HepG2 (cell line): ENCODE results near the gene MRPL37. TPM values are rescaled to one million over a fixed set of nuclear protein-coding genes. Genes with fewer than 3 reads are reported as not detected.
A peak's percentile ranks its signal among the peaks of the same experiment; 100 is the strongest.

Experiments used
- ATAC-seq: fragments of 200-7000 bp; cut with Tn5 transposase; 3 replicates; pipeline ENCODE4 v1.9.1; 2020; ENCODE audit warnings: mild to moderate bottlenecking, moderate library complexity
- BruUV-seq: library from RNA; stranded (reverse); fragments of 400-500 nt; replicated peaks from 2 replicates; lab custom pipeline; 2021; lab: Mats Ljungman, UMichigan
- CTCF ChIA-PET: fragments of 300-600 bp; formaldehyde crosslinking; extraction: SDS; loops from one replicate; lab custom pipeline; 2021; ENCODE audit warnings: low total read pairs, inconsistent platforms, low intra/inter-chr PET ratio; lab: Yijun Ruan, JAX
- POLR2A ChIA-PET: fragments of 350-600 bp; sonication (Branson Sonifier 250); formaldehyde crosslinking; loops from one replicate; lab custom pipeline; 2020; ENCODE audit warnings: antibody characterized with exemption, inconsistent platforms; lab: Yijun Ruan, JAX
- DNase-seq: peaks from one replicate; pipeline ENCODE4 v3.0.0-alpha.2; 2015; ENCODE audit warnings: low spot score
- FAIRE-seq: peaks from 3 replicates; lab custom pipeline; 2011; peaks lifted over from hg19 to GRCh38; lab: Jason Lieb, UNC
- H2AFZ ChIP-seq: one replicate; pipeline ENCODE4 v1.6.1; 2011; ENCODE audit warnings: low read length, inconsistent platforms
- H3K27ac ChIP-seq: fragments of 300-600 bp; 3 replicates; pipeline ENCODE4 v1.8.0; 2011; ENCODE audit warnings: mixed run types, mild to moderate bottlenecking, mixed read lengths, low read length, inconsistent platforms; ENCODE audit not compliant: insufficient read depth; ENCODE audit errors: extremely low read length
- H3K27me3 ChIP-seq, 2 experiments: fragments of 200-600 bp in 1 of 2; 2 replicates in 1 of 2; 3 replicates in 1 of 2; pipeline versions ENCODE4 v1.6.0 to v1.8.0; 2011; ENCODE audit warnings: low read length in 2 of 2, mild to moderate bottlenecking in 2 of 2, moderate library complexity in 2 of 2, inconsistent platforms in 1 of 2; ENCODE audit not compliant: insufficient read depth in 2 of 2, control insufficient read depth in 1 of 2
- H3K36me3 ChIP-seq, 2 experiments: fragments of 200-600 bp in 1 of 2; replicated peaks in 1 of 2; 2 replicates in 1 of 2; 3 replicates in 1 of 2; pipeline versions ENCODE4 v1.5.1 to v1.8.0; 2011; ENCODE audit warnings: low read length in 2 of 2, inconsistent platforms in 1 of 2; ENCODE audit not compliant: insufficient read depth in 2 of 2, control insufficient read depth in 1 of 2
- H3K4me1 ChIP-seq: 2 replicates; pipeline ENCODE4 v1.5.1; 2012; ENCODE audit warnings: low read length, inconsistent platforms; ENCODE audit not compliant: insufficient read depth
- H3K4me2 ChIP-seq: 2 replicates; pipeline ENCODE4 v1.6.0; 2011; ENCODE audit warnings: low read depth, low read length, inconsistent platforms
- H3K4me3 ChIP-seq, 3 experiments: fragments of 200-600 bp in 1 of 3; sonication (generic), shearing (Covaris generic) in 1 of 3; replicated peaks in 1 of 3; 2 replicates each; pipeline ENCODE4 v1.5.1; 2011 to 2016; ENCODE audit warnings: low read length in 3 of 3, inconsistent platforms in 2 of 3, low read depth in 2 of 3, mild to moderate bottlenecking in 2 of 3, control low read depth in 1 of 3, mixed read lengths in 1 of 3; ENCODE audit not compliant: insufficient read depth in 1 of 3
- H3K79me2 ChIP-seq: one replicate; pipeline ENCODE4 v1.6.1; 2011; ENCODE audit warnings: low read length, inconsistent platforms; ENCODE audit not compliant: insufficient read depth
- H3K9ac ChIP-seq: 2 replicates; pipeline ENCODE4 v1.6.0; 2011; ENCODE audit warnings: mild to moderate bottlenecking, low read depth, low read length, inconsistent platforms; ENCODE audit not compliant: insufficient read depth
- H3K9me3 ChIP-seq: 2 replicates; pipeline ENCODE4 v1.5.1; 2012; ENCODE audit warnings: mild to moderate bottlenecking, low read length
- H4K20me1 ChIP-seq: 2 replicates; pipeline ENCODE4 v1.6.0; 2011; ENCODE audit warnings: inconsistent platforms, mild to moderate bottlenecking, low read length, moderate library complexity; ENCODE audit not compliant: insufficient read depth
- AGO2 ChIP-seq: fragments of 200-400 bp; formaldehyde crosslinking; optimal IDR thresholded peaks from 2 replicates; pipeline ENCODE3; 2017; ENCODE audit warnings: mild to moderate bottlenecking, low read depth, low read length, moderate library complexity
- MNT ChIP-seq: fragments of 450-650 bp; IDR thresholded peaks from 2 replicates; pipeline ENCODE4 v1.6.1; 2016
- NBN ChIP-seq: fragments of 450-650 bp; conservative IDR thresholded peaks from 2 replicates; pipeline ENCODE4 v1.6.1; 2017
- NRL ChIP-seq: sonication (generic); formaldehyde crosslinking; IDR thresholded peaks from 2 replicates; pipeline ENCODE4 v1.5.0; 2020; ENCODE audit warnings: missing genetic modification reagents, mild to moderate bottlenecking, moderate library complexity, borderline replicate concordance
- RARG ChIP-seq: sonication (generic); formaldehyde crosslinking; IDR thresholded peaks from 2 replicates; pipeline ENCODE4 v1.4.0; 2020; ENCODE audit warnings: low read depth, mild to moderate bottlenecking, missing genetic modification reagents
- YEATS4 ChIP-seq: sonication (generic); formaldehyde crosslinking; IDR thresholded peaks from 2 replicates; pipeline ENCODE4 v1.4.0; 2020; ENCODE audit warnings: missing genetic modification reagents, borderline replicate concordance
- ZC3H13 ChIP-seq: sonication (generic); formaldehyde crosslinking; IDR thresholded peaks from 2 replicates; pipeline ENCODE4 v1.8.1; 2023; ENCODE audit warnings: mild to moderate bottlenecking, missing genetic modification reagents, moderate library complexity
- ZNF619 ChIP-seq: sonication (generic); formaldehyde crosslinking; IDR thresholded peaks from 2 replicates; pipeline ENCODE4 v1.4.0; 2020; ENCODE audit warnings: mild to moderate bottlenecking, missing genetic modification reagents
- WGBS: methylation state at CpG from one replicate; pipeline ENCODE4 v1.1.6; 2017; ENCODE audit warnings: low lambda C conversion rate; 5-methylcytosine and 5-hydroxymethylcytosine counted together
- in situ Hi-C: cut with HindIII; loops from 2 replicates; pipeline ENCODE4 v1.10.0; 2017; ENCODE audit warnings: low pct_unique_long_range_greater_than_20kb; ENCODE audit not compliant: extremely low pct_ligation_motif_present
- intact Hi-C: fragments of 100-400 bp; cut with micrococcal nuclease; formaldehyde crosslinking; loops from one replicate; pipeline ENCODE4 v1.10.0; 2022; ENCODE audit not compliant: unreplicated experiment
- polyA plus RNA-seq, 8 experiments: library from polyadenylated mRNA; depleted of rRNA in 3 of 8; stranded (reverse) in 7 of 8; unstranded in 1 of 8; fragments of >200 nt; fragmentation: Illumina TruSeq in 4 of 8; extraction: Trizol in 4 of 8; gene quantifications; 2 replicates each; pipeline versions ENCODE4 v1.2.1 to v1.2.3, GENCODE V29; 2011 to 2016; ENCODE audit warnings: low read depth in 4 of 8, missing spikeins in 1 of 8, mixed read lengths in 1 of 8; ENCODE audit not compliant: insufficient read depth in 1 of 8
- total RNA-seq, 5 experiments: library from RNA; depleted of rRNA; stranded (reverse); fragments of >200 nt; fragmentation: Illumina TruSeq; extraction: Trizol; gene quantifications; 2 replicates each; pipeline ENCODE4 v1.2.3, GENCODE V29; 2016; ENCODE audit warnings: low read depth in 1 of 5

Gene MRPL37
- total and polyA plus RNA-seq, 2 of the 13 experiments (the other 11 are each of a cell fraction or from before 2014, with no cell fraction given), result 31.7 to 127 TPM

- no peak for TF ChIP-seq YEATS4 (CRISPR knock-in tag)
- TF ChIP-seq NBN, result no peak
- peak; percentile 43 for TF ChIP-seq MNT
- Histone ChIP-seq H3K9me3 (no peaks in the 10 kb centered on the region), H2AFZ (no peak overlapping the region), H3K27me3 (no peaks in the 10 kb centered on the region), H3K79me2 (no peaks in the 10 kb centered on the region), H4K20me1 (no peaks in the 10 kb centered on the region), H3K27ac (no peak overlapping the region), H3K4me1 (peaks cover 27% of the 10 kb centered on the region), H3K4me3 (no peak overlapping the region), H3K9ac (no peak overlapping the region), H3K36me3 (peaks cover 26 to 51% of the 10 kb centered on the region in 2 experiments; a peak in 4 of 5 replicates), H3K4me2 (no peak overlapping the region)
- 97% methylated on average over 12 of the region's 12 CpGs for WGBS
- FAIRE-seq, result no peak
- ChIA-PET CTCF (no interaction called here), POLR2A (interaction anchor here (1.4 to 2.0 kb wide), 2 partner anchors 21 kb away, joined by 7 to 8 read pairs; partner anchors contain the start of genes CYB5RL and MRPL37)
- no TSS peak for BruUV-seq
- DNase-seq, result no peak
- in situ Hi-C loops, result no loop called here
- intact Hi-C loops, result no loop called here
- no peak; the same call in 2 of the 3 replicates for ATAC-seq
Measured at GRCh38 chr1:54221113-54221834, 21.3 kb downstream of the MRPL37 start.

- FAIRE-seq (no peak), ATAC-seq (peak; percentile 19), DNase-seq (no peak)
- peaks cover 27% of the 10 kb centered on the region for H3K4me1 ChIP-seq
- in situ Hi-C loops (no loop called here), intact Hi-C loops (no loop called here)
- H3K36me3 ChIP-seq, result peaks cover 21 to 44% of the 10 kb centered on the region in 2 experiments; a peak in 4 of 5 replicates
- no peak overlapping the region for H3K9ac ChIP-seq
- no peak overlapping the region for H2AFZ ChIP-seq
- BruUV-seq, result no TSS peak
- H3K4me3 ChIP-seq, result no peak overlapping the region
- WGBS, result 95% methylated on average over 4 of the region's 7 CpGs
- ChIA-PET POLR2A (interaction anchor here (2.0 kb wide), 1 partner anchor 22 kb away, joined by 8 read pairs; the partner anchor contains the start of genes CYB5RL and MRPL37), CTCF (no interaction called here)
- TF ChIP-seq NRL (CRISPR knock-in tag), result peak; percentile 31; the same call in 1 of the 2 replicates
- no peak for TF ChIP-seq ZC3H13 (CRISPR knock-in tag)
- no peak for TF ChIP-seq ZNF619 (CRISPR knock-in tag)
- TF ChIP-seq AGO2, result peak; percentile 48
- no peak for TF ChIP-seq RARG (CRISPR knock-in tag)
- H4K20me1 ChIP-seq, result no peaks in the 10 kb centered on the region
- no peak overlapping the region for H3K27ac ChIP-seq
- H3K79me2 ChIP-seq, result no peaks in the 10 kb centered on the region
- no peaks in the 10 kb centered on the region for H3K27me3 ChIP-seq
- no peak overlapping the region for H3K4me2 ChIP-seq
- no peaks in the 10 kb centered on the region for H3K9me3 ChIP-seq
Measured at GRCh38 chr1:54221867-54222484, 22.0 kb downstream of the MRPL37 start.
